Calu3 (cell line): Measurements from ENCODE around the gene GABRD. TPM values are rescaled to one million over a fixed set of nuclear protein-coding genes. Genes with fewer than 3 reads are reported as not detected.

Experiments used
- BruUV-seq: library from RNA; stranded (reverse); fragments of 400-500 nt; replicated peaks from 2 replicates; lab custom pipeline; 2021; lab: Mats Ljungman, UMichigan
- CTCF ChIA-PET: fragments of 300-600 bp; sonication (Branson Sonifier 250); formaldehyde crosslinking; loops from one replicate; lab custom pipeline; 2022; ENCODE audit warnings: antibody characterized with exemption; lab: Charles Lee
- DNase-seq: peaks from one replicate; pipeline ENCODE4 v3.0.0; 2022
- H3K27ac Mint-ChIP-seq: one replicate; pipeline ENCODE4 v1.8.0; 2022; ENCODE audit warnings: mixed read lengths; ENCODE audit not compliant: unreplicated experiment
- H3K27me3 Mint-ChIP-seq: one replicate; pipeline ENCODE4 v1.8.0; 2022; ENCODE audit warnings: mixed read lengths; ENCODE audit not compliant: unreplicated experiment
- H3K36me3 Mint-ChIP-seq: one replicate; pipeline ENCODE4 v1.8.0; 2022; ENCODE audit warnings: mild to moderate bottlenecking, moderate library complexity, mixed read lengths; ENCODE audit not compliant: insufficient read depth, unreplicated experiment
- H3K4me1 Mint-ChIP-seq: one replicate; pipeline ENCODE4 v1.8.0; 2022; ENCODE audit warnings: mild to moderate bottlenecking, low read depth, mixed read lengths; ENCODE audit not compliant: unreplicated experiment
- H3K4me3 Mint-ChIP-seq: one replicate; pipeline ENCODE4 v1.8.0; 2022; ENCODE audit warnings: mild to moderate bottlenecking, low read depth, moderate library complexity, mixed read lengths; ENCODE audit not compliant: unreplicated experiment
- H3K9me3 Mint-ChIP-seq: one replicate; pipeline ENCODE4 v1.8.0; 2022; ENCODE audit warnings: low read depth, mixed read lengths; ENCODE audit not compliant: unreplicated experiment
- intact Hi-C: fragments of 100-400 bp; cut with micrococcal nuclease; formaldehyde crosslinking; loops from one replicate; pipeline ENCODE4 v1.10.0; 2022; ENCODE audit not compliant: unreplicated experiment
- total RNA-seq: library from RNA; stranded (reverse); gene quantifications from 2 replicates; pipeline ENCODE4 v1.2.3, GENCODE V29; 2022
- TF ChIP-seq, protein P1 (sequence below): fragments of 200-600 bp; IDR thresholded peaks from one replicate; pipeline ENCODE4 v1.8.0; 2022; ENCODE audit warnings: antibody characterized with exemption; ENCODE audit not compliant: unreplicated experiment

GABRD gene
- total RNA-seq, 1 experiment from 2014 or later: not detected

GRCh38 chr1:2043886-2044285, 24.7 kb downstream of the GABRD start:
- Mint-ChIP-seq H3K9me3 (no peaks in the 10 kb centered on the region), H3K27me3 (peaks cover 49% of the 10 kb centered on the region), H3K4me1 (peaks cover 9% of the 10 kb centered on the region), H3K27ac (peak overlapping the region; percentile 6), H3K4me3 (no peak overlapping the region), H3K36me3 (peaks cover 8% of the 10 kb centered on the region)
- TF ChIP-seq, protein P1, sequence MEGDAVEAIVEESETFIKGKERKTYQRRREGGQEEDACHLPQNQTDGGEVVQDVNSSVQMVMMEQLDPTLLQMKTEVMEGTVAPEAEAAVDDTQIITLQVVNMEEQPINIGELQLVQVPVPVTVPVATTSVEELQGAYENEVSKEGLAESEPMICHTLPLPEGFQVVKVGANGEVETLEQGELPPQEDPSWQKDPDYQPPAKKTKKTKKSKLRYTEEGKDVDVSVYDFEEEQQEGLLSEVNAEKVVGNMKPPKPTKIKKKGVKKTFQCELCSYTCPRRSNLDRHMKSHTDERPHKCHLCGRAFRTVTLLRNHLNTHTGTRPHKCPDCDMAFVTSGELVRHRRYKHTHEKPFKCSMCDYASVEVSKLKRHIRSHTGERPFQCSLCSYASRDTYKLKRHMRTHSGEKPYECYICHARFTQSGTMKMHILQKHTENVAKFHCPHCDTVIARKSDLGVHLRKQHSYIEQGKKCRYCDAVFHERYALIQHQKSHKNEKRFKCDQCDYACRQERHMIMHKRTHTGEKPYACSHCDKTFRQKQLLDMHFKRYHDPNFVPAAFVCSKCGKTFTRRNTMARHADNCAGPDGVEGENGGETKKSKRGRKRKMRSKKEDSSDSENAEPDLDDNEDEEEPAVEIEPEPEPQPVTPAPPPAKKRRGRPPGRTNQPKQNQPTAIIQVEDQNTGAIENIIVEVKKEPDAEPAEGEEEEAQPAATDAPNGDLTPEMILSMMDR: no peak
- DNase-seq: no peak
- CTCF ChIA-PET: interaction anchor here (0.8 to 2.9 kb wide), 3 partner anchors 85 to 140 kb away, joined by 3 to 22 read pairs (median 7); no protein-coding TSS in a partner anchor
- intact Hi-C loops: no loop called here
- BruUV-seq: no TSS peak

- peaks cover 15% of the 10 kb centered on the region for H3K36me3 Mint-ChIP-seq
- H3K4me3 Mint-ChIP-seq: no peak overlapping the region
- TF ChIP-seq, protein P1: peak; percentile 68
- no peaks in the 10 kb centered on the region for H3K9me3 Mint-ChIP-seq
- no TSS peak for BruUV-seq
- CTCF ChIA-PET: interaction anchor here (0.7 to 2.9 kb wide), 7 partner anchors 12 to 140 kb away, joined by 3 to 22 read pairs (median 4); no protein-coding TSS in a partner anchor
- H3K27ac Mint-ChIP-seq: no peak overlapping the region
- H3K27me3 Mint-ChIP-seq: peaks cover 40% of the 10 kb centered on the region
- peaks cover 17% of the 10 kb centered on the region for H3K4me1 Mint-ChIP-seq
- peak; percentile 80 for DNase-seq
- intact Hi-C loops: loop anchor here (5.0 kb wide), 1 partner anchor 82 kb away; no protein-coding TSS in a partner anchor
These were observed 25.6 kb downstream of the GABRD start for GRCh38 chr1:2044510-2045319.

DNA sequence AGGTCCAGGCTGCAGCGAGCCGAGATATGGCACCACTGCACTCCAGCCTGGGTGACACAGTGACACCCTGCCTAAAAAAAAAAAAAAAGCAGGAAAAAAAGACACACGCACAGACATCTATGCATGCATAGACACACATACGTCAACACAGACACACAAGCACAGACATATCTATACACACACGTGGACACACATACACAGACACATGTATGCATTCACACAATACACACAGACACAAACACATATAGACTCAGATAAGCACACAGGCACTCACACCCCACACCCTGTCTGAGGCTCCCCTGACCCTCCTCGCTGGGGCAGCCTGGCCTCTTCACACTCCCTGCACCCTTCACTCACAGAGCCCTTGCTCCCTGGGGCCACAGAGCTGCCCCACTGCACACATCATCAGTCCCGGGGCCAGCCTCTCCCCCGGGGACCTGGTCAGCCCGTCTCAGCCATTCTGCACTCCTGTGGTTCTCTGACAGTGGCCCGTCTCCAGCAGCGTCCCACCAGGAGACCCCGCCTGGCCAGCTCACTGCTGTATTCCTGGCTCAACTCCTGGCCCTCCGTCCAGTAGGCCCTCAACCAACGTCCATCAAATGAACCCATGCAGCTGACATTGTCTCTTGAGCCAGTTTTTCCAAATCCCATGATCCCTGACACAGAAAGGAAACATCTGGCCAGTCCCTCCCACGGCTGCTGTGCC, 26.5 kb downstream of the GABRD start:
- Mint-ChIP-seq H3K36me3 (peaks cover 19% of the 10 kb centered on the region), H3K4me1 (peaks cover 17% of the 10 kb centered on the region), H3K27ac (no peak overlapping the region), H3K9me3 (no peaks in the 10 kb centered on the region), H3K27me3 (peaks cover 40% of the 10 kb centered on the region), H3K4me3 (no peak overlapping the region)
- BruUV-seq: no TSS peak
- DNase-seq: no peak
- CTCF ChIA-PET: interaction anchor here (1.0 to 2.9 kb wide), 5 partner anchors 86 to 137 kb away, joined by 4 to 22 read pairs (median 6); no protein-coding TSS in a partner anchor
- TF ChIP-seq, protein P1: no peak
- intact Hi-C loops: loop anchor here (5.0 kb wide), 1 partner anchor 83 kb away; no protein-coding TSS in a partner anchor

- no TSS peak for BruUV-seq
- DNase-seq: peak; percentile 90
These were observed 27.2 kb downstream of the GABRD start for GRCh38 chr1:2046174-2046917.

More at GRCh38 chr1:2046174-2046917, 27.2 kb downstream of the GABRD start:
- intact Hi-C loops: loop anchor here (5.0 kb wide), 1 partner anchor 84 kb away; no protein-coding TSS in a partner anchor
- TF ChIP-seq, protein P1: peak; percentile 70
- CTCF ChIA-PET: interaction anchor here (1.0 kb wide), 1 partner anchor 137 kb away, joined by 4 read pairs; no protein-coding TSS in a partner anchor
- peaks cover 40% of the 10 kb centered on the region for H3K27me3 Mint-ChIP-seq
- H3K4me3 Mint-ChIP-seq: no peak overlapping the region
- no peaks in the 10 kb centered on the region for H3K9me3 Mint-ChIP-seq
- peaks cover 17% of the 10 kb centered on the region for H3K4me1 Mint-ChIP-seq
- H3K36me3 Mint-ChIP-seq: peaks cover 26% of the 10 kb centered on the region
- no peak overlapping the region for H3K27ac Mint-ChIP-seq
